GM19351 (cell line): ENCODE measurements around the gene KRTAP5-4.

Experiments used
- ATAC-seq: cut with Tn5 transposase; IDR thresholded peaks from one replicate; pipeline ENCODE4 v1.9.1; 2021; ENCODE audit warnings: mild to moderate bottlenecking, moderate library complexity; ENCODE audit not compliant: unreplicated experiment

The KRTAP5-4 gene

GRCh38 chr11:1574238-1574932 is 47.6 kb downstream of the KRTAP5-4 start:
- peak; percentile 51 for ATAC-seq

GRCh38 chr11:1573903-1574237 is 48.1 kb downstream of the KRTAP5-4 start:
- ATAC-seq, result no peak

DNA sequence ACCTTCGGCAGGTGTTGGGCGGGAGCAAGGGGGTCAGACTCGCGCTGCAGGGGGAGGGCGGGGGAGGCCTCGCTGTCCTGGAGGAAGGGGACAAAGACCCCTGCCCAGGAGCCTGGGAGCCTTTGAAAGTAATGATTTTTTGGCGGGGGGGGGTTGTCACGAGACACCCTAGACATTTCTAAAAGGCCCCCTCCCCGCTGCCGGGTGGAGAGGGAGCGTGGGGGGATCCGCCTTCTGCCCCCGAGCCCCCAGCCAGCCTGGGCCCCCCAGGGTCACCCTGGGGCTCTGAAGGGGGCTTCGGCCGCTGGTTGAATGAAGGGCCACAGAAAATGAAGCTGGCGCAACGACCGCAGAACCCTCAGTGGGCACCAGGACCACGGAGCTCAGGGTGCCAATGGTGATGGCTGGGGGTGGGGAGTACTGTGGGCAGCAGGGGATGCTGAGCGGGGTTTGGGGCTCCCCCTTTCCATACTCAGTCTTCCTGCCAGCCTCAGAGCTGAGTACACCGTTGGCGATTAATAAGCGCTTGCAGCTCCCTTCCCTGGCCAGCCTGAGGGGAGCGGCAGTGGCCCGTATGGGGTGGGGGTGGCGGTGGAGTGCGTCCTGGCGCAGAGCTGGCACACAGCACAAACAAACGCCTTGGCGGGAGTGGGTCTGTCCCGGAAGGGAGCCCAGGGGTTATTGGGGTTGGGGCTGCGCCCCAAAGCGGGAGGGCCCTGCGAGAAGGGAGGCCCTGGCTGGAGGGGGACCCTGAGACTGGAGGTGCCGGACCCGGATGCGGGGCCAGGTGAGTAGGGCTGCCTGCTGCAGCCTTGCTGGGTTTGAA is 48.6 kb downstream of the KRTAP5-4 start:
- ATAC-seq, result no peak

- ATAC-seq, result peak; percentile 65
These were observed 49.5 kb downstream of the KRTAP5-4 start, which contains the start of gene DUSP8 for GRCh38 chr11:1572197-1573076. Gene DUSP8 (minus strand): TSS chr11:1572271. CDS start chr11:1565826, 6,445 bp downstream.

GRCh38 chr11:1571760-1572196 is 50.2 kb downstream of the KRTAP5-4 start:
- ATAC-seq, result no peak
